Endothelial cell (in vitro differentiated cells): ENCODE data around the gene PEX5L. TPM values are rescaled to one million over a fixed set of nuclear protein-coding genes. Genes with fewer than 3 reads are reported as not detected.
"Not testable (repeated sequence)": the region's sequence is repeated elsewhere in the genome, so short reads cannot be mapped to it uniquely, and the experiment has no call there.

Experiments used
- DNase-seq: peaks from one replicate; pipeline ENCODE4 v3.0.0; 2021; ENCODE audit warnings: low spot score
- H3K27ac Mint-ChIP-seq: one replicate; pipeline ENCODE4 v1.8.0; 2021; ENCODE audit warnings: mixed read lengths, inconsistent platforms; ENCODE audit not compliant: unreplicated experiment
- H3K27me3 Mint-ChIP-seq: one replicate; pipeline ENCODE4 v1.8.0; 2021; ENCODE audit warnings: mild to moderate bottlenecking, moderate library complexity, mixed read lengths, inconsistent platforms; ENCODE audit not compliant: unreplicated experiment
- H3K36me3 Mint-ChIP-seq: one replicate; pipeline ENCODE4 v1.8.0; 2021; ENCODE audit warnings: mild to moderate bottlenecking, low read depth, mixed read lengths, inconsistent platforms; ENCODE audit not compliant: unreplicated experiment
- H3K4me1 Mint-ChIP-seq: one replicate; pipeline ENCODE4 v1.8.0; 2021; ENCODE audit warnings: mild to moderate bottlenecking, mixed read lengths, inconsistent platforms; ENCODE audit not compliant: unreplicated experiment
- H3K4me3 Mint-ChIP-seq: one replicate; pipeline ENCODE4 v1.8.0; 2021; ENCODE audit warnings: mild to moderate bottlenecking, mixed read lengths, inconsistent platforms; ENCODE audit not compliant: unreplicated experiment
- H3K9me3 Mint-ChIP-seq: one replicate; pipeline ENCODE4 v1.8.0; 2021; ENCODE audit warnings: mixed read lengths, inconsistent platforms; ENCODE audit not compliant: unreplicated experiment
- CTCF ChIP-seq: fragments of 200-600 bp; sonication (generic); IDR thresholded peaks from one replicate; pipeline ENCODE4 v1.5.0; 2021; ENCODE audit warnings: antibody characterized with exemption; ENCODE audit not compliant: unreplicated experiment
- total RNA-seq: library from RNA; stranded (reverse); fragmentation: NEBNext Ultra II Directional; extraction: Animal tissue kit (Norgen Biotek cat#: 25700); gene quantifications from one replicate; pipeline ENCODE4 v1.2.1, GENCODE V29; 2021; ENCODE audit not compliant: unreplicated experiment

PEX5L gene
- total RNA-seq, 1 donor from 2014 or later, result 5.2 TPM

- Mint-ChIP-seq H3K4me1 (peaks cover 5% of the 10 kb centered on the region), H3K27ac (no peak overlapping the region), H3K4me3 (no peak overlapping the region), H3K36me3 (no peaks in the 10 kb centered on the region), H3K9me3 (no peaks in the 10 kb centered on the region), H3K27me3 (no peaks in the 10 kb centered on the region)
- no peak for TF ChIP-seq CTCF
- no peak for DNase-seq
Observed at GRCh38 chr3:180062771-180063170, 26.0 kb upstream of the PEX5L start.

GRCh38 chr3:180059356-180059755 is 22.6 kb upstream of the PEX5L start:
- TF ChIP-seq CTCF, result no peak
- H3K9me3 Mint-ChIP-seq, result no peaks in the 10 kb centered on the region
- H3K27me3 Mint-ChIP-seq, result no peaks in the 10 kb centered on the region
- H3K36me3 Mint-ChIP-seq, result no peaks in the 10 kb centered on the region
- no peak overlapping the region for H3K27ac Mint-ChIP-seq
- no peak for DNase-seq
- peaks cover 5% of the 10 kb centered on the region for H3K4me1 Mint-ChIP-seq
- no peak overlapping the region for H3K4me3 Mint-ChIP-seq

GRCh38 chr3:180058238-180058637 is 21.5 kb upstream of the PEX5L start:
- TF ChIP-seq CTCF, result no peak
- peaks cover 5% of the 10 kb centered on the region for H3K4me1 Mint-ChIP-seq
- no peaks in the 10 kb centered on the region for H3K9me3 Mint-ChIP-seq
- no peak overlapping the region for H3K4me3 Mint-ChIP-seq
- H3K36me3 Mint-ChIP-seq, result no peaks in the 10 kb centered on the region
- no peaks in the 10 kb centered on the region for H3K27me3 Mint-ChIP-seq
- no peak overlapping the region for H3K27ac Mint-ChIP-seq
- DNase-seq, result no peak

GRCh38 chr3:180055656-180056055 is 18.9 kb upstream of the PEX5L start:
- H3K36me3 Mint-ChIP-seq, H3K4me1 Mint-ChIP-seq, DNase-seq, H3K27me3 Mint-ChIP-seq, H3K9me3 Mint-ChIP-seq, H3K27ac Mint-ChIP-seq, H3K4me3 Mint-ChIP-seq: not testable (repeated sequence)

GRCh38 chr3:180049391-180049790 is 12.7 kb upstream of the PEX5L start:
- Mint-ChIP-seq H3K27ac (no peak overlapping the region), H3K9me3 (no peaks in the 10 kb centered on the region)

More at GRCh38 chr3:180049391-180049790, 12.7 kb upstream of the PEX5L start:
- no peak overlapping the region for H3K4me3 Mint-ChIP-seq
- DNase-seq, result no peak
- no peaks in the 10 kb centered on the region for H3K36me3 Mint-ChIP-seq
- TF ChIP-seq CTCF, result no peak
- peaks cover 8% of the 10 kb centered on the region for H3K4me1 Mint-ChIP-seq
- no peaks in the 10 kb centered on the region for H3K27me3 Mint-ChIP-seq
